ENCODE results near the gene ARL4A.
"Not testable (repeated sequence)": the region's sequence is repeated elsewhere in the genome, so short reads cannot be mapped to it uniquely, and the experiment has no call there.

ARL4A gene, protein sequence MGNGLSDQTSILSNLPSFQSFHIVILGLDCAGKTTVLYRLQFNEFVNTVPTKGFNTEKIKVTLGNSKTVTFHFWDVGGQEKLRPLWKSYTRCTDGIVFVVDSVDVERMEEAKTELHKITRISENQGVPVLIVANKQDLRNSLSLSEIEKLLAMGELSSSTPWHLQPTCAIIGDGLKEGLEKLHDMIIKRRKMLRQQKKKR

GRCh38 chr7:12686891-12687717 is at the start of gene ARL4A:
Gene ARL4A (plus strand): TSS chr7:12687633. CDS start chr7:12688255, 622 bp downstream.
- peak; percentile 96 for DNase-seq

GRCh38 chr7:12637819-12638592 is 49.4 kb upstream of the ARL4A start:
- no peak for DNase-seq

- DNase-seq: peak; percentile 38
Measured at GRCh38 chr7:12638851-12639456, 48.5 kb upstream of the ARL4A start.

- DNase-seq: no peak
Measured at GRCh38 chr7:12640299-12641096, 46.9 kb upstream of the ARL4A start.

DNA sequence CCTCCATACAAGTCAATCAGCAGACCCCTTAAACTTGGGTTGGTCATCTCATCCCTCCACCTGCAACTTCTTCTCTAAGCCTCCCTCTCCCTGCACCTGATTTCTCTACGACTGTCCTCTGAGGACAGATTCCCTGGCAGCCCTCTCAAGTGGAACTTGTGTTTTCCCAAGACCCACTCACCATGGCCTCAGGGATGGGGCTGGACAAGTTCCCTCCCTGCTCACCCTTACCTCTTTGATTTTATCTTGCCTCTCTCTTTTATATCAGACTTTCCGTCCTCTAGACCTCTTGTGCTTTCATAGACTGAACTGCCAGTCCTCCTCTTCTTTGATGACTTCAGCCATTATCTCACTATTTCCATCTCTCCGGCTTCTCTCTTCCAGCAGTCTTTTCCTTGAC is 46.2 kb upstream of the ARL4A start:
- no peak for DNase-seq

- DNase-seq: no peak
Measured at GRCh38 chr7:12642508-12642907, 44.9 kb upstream of the ARL4A start.

DNA sequence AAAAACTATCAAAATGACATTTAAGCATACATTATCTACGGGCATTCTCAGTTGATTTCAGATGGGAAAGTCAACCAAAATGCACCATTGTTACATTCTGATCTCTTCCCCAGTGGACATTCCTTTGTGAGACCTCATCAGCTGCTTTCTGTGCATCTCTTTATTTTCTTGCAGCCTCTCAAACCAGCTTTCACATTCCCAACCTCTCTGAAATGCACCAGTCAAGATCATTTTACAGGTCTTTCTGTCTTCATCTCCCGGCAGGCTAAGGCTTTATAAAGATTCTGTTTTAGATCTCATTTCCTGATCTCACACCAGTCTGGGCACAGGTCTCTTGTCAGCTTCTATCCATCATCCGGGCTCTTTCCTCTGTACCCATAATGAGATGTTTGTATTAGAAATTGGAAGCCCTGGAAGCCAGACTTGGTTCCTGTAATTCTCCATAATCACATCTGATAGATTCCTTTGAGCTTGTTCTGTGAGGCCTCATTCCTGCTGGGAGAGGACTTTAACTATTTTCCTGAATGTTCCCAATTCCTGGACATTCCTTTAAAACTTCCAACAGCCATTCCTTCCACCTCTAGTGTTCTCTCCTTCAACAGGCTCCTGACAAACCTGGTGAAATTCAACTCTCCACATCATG is 44.3 kb upstream of the ARL4A start:
- peak; percentile 27 for DNase-seq

- no peak for DNase-seq
Measured at GRCh38 chr7:12643644-12644043, 43.8 kb upstream of the ARL4A start.

GRCh38 chr7:12645212-12645611 is 42.2 kb upstream of the ARL4A start:
- DNase-seq: not testable (repeated sequence)

- peak; percentile 64 for DNase-seq
Measured at GRCh38 chr7:12646139-12646538, 41.3 kb upstream of the ARL4A start.

DNA sequence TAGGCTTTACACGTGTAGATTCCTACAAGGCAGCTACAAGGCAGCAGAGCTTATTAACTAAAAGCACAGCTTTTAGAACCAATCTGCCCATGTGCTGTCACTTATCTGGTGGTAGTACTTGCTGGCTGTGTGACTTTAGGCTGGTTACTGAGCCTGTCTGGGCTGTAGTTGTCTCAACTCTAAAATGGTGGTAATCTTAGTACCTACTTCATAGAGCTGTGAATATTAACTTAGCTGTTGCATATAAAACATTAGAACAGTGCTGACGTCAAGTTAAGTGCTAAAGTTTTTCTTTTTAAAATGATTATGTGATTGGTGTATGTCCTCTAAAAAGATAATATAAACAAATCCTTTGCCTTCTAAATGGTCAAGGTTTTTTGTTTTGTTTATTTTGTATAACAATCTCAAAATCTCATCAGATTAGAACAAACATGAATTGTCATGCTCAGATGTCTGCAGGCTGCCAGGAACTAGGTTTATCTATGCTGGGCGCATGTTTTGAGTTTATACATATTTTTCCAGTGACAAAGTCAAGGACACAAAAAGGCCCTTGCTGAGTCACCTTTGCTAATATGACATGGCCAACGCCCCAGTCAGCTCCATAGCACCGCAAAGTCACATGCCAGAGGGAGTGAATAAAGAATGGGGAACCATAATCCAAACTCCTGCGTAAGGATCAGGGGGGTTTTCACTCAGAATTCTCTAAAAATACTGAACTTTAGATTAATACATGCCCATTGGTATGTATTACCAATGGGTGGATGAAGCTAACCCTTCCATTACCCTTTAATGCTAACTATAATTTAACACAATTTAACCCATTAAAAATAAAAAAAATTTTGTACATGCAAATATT is 39.8 kb upstream of the ARL4A start:
- peak; percentile 39 for DNase-seq

GRCh38 chr7:12648704-12649261 is 38.6 kb upstream of the ARL4A start:
- no peak for DNase-seq

DNA sequence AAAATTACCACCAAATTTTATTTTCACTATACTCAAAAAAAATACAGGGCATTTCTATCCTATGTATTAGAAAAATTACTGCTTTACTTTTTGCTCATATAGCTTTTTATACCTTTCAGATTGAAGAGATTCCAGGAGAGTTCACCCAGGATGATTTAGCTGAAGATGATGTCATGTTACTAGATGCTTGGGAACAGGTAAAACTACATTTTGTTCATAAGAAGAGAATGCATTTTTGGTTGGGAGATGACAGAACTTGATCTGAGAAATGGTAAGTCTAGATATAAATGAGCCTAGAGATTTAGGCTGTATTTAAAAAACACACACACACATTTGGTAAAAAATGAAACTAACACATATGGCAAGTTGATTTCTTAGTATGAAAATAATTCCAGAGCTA is 38.1 kb upstream of the ARL4A start:
- DNase-seq: no peak

DNA sequence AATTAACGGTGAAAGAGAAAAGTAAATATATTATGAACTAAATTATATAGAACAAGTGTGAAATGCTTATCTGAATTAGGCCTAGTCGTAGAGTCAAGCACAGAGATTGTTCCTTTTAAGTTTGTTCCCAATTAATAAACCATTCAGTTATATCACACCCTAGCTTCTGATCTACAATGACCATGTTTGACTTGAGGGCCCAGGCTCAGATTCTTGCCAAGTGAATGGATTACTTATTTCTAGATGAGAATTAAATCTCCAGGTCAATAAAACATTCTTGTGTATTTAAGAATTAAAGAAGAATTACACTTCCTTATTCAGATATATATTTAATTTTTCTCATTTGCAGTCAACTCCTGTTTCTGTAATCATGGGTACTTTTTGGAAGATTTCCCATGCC is 37.4 kb upstream of the ARL4A start:
- no peak for DNase-seq

GRCh38 chr7:12653110-12653509 is 34.3 kb upstream of the ARL4A start:
- DNase-seq: no peak

- peak; percentile 41 for DNase-seq
Measured at GRCh38 chr7:12653518-12653917, 33.9 kb upstream of the ARL4A start.

DNA sequence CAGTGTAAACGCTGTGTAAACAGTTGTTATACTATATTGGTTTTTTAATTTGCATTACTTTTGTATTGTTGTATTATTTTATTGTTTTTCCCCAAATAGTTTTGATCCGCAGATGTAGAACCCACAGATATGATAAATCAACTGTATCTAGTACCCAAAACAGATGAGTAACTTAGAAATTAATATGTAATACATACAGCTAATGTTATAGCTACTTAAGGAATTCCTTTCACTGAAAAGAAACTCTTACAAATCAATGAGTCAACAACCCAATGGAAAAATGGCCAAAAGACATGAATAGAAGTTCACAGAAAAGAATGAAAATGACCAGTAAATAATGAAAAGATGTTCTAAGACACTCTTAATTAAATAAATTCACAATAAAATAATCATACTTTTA is 32.3 kb upstream of the ARL4A start:
- no peak for DNase-seq

GRCh38 chr7:12660423-12660822 is 27.0 kb upstream of the ARL4A start:
- DNase-seq: peak; percentile 89

DNA sequence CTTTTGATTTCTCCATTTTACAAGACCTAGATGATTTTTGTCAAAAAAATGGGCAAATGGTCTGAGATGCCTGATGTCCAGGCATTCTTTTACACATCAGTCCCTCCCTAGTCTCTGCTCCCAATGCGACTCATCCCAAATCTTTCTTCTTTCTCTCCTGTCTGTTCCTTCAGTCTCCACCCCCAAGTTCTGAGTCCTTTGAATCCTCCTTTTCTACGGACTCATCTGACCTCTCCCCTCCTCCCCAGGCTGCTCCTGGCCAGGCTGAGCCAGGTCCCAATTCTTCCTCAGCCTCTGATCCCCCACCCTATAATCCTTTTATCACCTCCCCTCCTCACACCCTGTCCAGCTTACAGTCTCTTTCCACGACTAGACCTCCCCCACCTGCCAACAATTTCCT is 26.4 kb upstream of the ARL4A start:
- not testable (repeated sequence) for DNase-seq

GRCh38 chr7:12661581-12661980 is 25.9 kb upstream of the ARL4A start:
- no peak for DNase-seq
